Measurements from ENCODE around the gene CELA1. TPM values are rescaled to one million over a fixed set of nuclear protein-coding genes. Genes with fewer than 3 reads are reported as not detected.

CELA1 gene
- total RNA-seq, 2 experiments from 2014 or later: not detected

DNA sequence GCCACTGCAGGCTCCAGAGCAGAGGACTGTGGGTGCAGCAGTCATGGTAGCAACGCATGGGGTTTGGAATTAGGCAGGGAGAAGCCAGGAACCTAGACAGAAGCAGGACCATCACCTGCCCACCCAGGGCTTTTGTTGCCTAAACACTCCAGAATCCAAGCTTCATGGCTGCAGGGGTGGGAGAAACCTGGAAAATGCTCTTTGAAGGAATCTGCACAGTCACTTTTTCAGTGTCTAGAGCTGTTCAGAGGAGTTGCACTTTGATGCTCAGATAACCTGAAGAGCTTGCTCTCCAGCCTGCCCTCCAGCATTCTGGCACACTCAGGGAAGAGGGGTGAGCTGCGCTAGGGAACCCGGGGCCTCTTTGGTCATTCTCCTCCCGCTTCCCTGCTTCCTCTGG lies 1.6 kb upstream of the CELA1 start:
- Histone ChIP-seq H4K20me1 (ENCODE audit: insufficient read depth, low read length) (no peaks in the 10 kb centered on the region), H3K4me1 (ENCODE audit: insufficient read depth, low read length, poor library complexity, severe bottlenecking) (peaks cover 4% of the 10 kb centered on the region), H3K4me3 (ENCODE audit: low read depth, low read length, poor library complexity, severe bottlenecking) (no peak overlapping the region), H3K9me3 (ENCODE audit: low read length) (no peaks in the 10 kb centered on the region), H3K36me3 (ENCODE audit: insufficient read depth, low read length) (no peaks in the 10 kb centered on the region), H3K79me2 (ENCODE audit: insufficient read depth, low read depth, low read length) (no peaks in the 10 kb centered on the region), H3K27ac (ENCODE audit: low read depth, low read length, poor library complexity, severe bottlenecking) (no peak overlapping the region), H3K9me2 (ENCODE audit: insufficient read depth, low read length) (no peaks in the 10 kb centered on the region), H3K4me2 (ENCODE audit: low read length) (no peak overlapping the region), H2AFZ (ENCODE audit: low read length) (no peak overlapping the region)
- ChIA-PET CTCF (ENCODE audit: unreplicated experiment) (no interaction called here), POLR2A (interaction anchor here (0.6 kb wide), 1 partner anchor 14 kb away, joined by 4 read pairs; no protein-coding TSS in a partner anchor)
- DNase-seq (ENCODE audit: low spot score): no peak
- intact Hi-C loops (cut with micrococcal nuclease; ENCODE audit: unreplicated experiment): loop anchor here (10.0 kb wide), 1 partner anchor 583 kb away; the partner anchor contains the start of gene ATF1
- no peak for TF ChIP-seq CTCF (conservative IDR thresholded peaks at IDR 0.05; ENCODE audit: low read length)
- no peak for TF ChIP-seq EZH2phosphoT487 (IDR thresholded peaks at IDR 0.05; ENCODE audit: borderline replicate concordance, low read depth, low read length)
- no TSS peak for BruUV-seq (replicated peaks)

DNA sequence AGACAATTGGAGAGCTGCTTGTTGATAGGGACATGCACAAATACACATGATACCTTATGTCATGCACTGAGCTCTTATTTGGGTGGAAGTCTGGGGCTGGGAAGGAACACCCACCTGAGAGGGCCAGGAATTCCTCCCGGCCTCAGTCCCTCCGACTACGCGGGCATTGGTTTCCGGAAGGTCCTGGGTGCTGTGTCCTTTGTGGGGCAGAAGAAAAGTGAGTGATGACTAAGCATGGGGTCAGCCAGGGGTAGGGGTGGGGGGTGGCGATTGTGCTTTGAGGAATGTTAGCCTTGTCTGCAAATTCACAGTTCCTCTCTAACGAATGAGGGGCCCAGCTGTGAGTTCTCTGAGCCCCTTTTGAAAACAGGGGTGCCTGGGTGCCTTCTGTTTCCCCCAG lies 798 bp downstream of the CELA1 start:
- Histone ChIP-seq H2AFZ (ENCODE audit: low read length) (no peak overlapping the region), H3K36me3 (ENCODE audit: insufficient read depth, low read length) (no peaks in the 10 kb centered on the region), H3K4me1 (ENCODE audit: insufficient read depth, low read length, poor library complexity, severe bottlenecking) (peaks cover 9% of the 10 kb centered on the region), H3K9me3 (ENCODE audit: low read length) (no peaks in the 10 kb centered on the region), H3K4me3 (ENCODE audit: low read depth, low read length, poor library complexity, severe bottlenecking) (no peak overlapping the region), H3K79me2 (ENCODE audit: insufficient read depth, low read depth, low read length) (no peaks in the 10 kb centered on the region), H3K9me2 (ENCODE audit: insufficient read depth, low read length) (no peaks in the 10 kb centered on the region), H3K4me2 (ENCODE audit: low read length) (no peak overlapping the region), H4K20me1 (ENCODE audit: insufficient read depth, low read length) (no peaks in the 10 kb centered on the region), H3K27ac (ENCODE audit: low read depth, low read length, poor library complexity, severe bottlenecking) (no peak overlapping the region)
- intact Hi-C loops (cut with micrococcal nuclease; ENCODE audit: unreplicated experiment): loop anchor here (10.0 kb wide), 1 partner anchor 581 kb away; the partner anchor contains the start of gene ATF1
- no TSS peak for BruUV-seq (replicated peaks)
- no peak for DNase-seq (ENCODE audit: low spot score)
- ChIA-PET POLR2A (interaction anchor here (0.6 kb wide), 1 partner anchor 12 kb away, joined by 3 read pairs; no protein-coding TSS in a partner anchor), CTCF (ENCODE audit: unreplicated experiment) (no interaction called here)
- TF ChIP-seq EZH2phosphoT487 (IDR thresholded peaks at IDR 0.05; ENCODE audit: borderline replicate concordance, low read depth, low read length) (no peak), CTCF (conservative IDR thresholded peaks at IDR 0.05; ENCODE audit: low read length) (no peak)

GRCh38 chr12:51343201-51343600 lies 3.3 kb downstream of the CELA1 start:
- CTCF ChIA-PET (ENCODE audit: unreplicated experiment): no interaction called here
- no peak for TF ChIP-seq CTCF (conservative IDR thresholded peaks at IDR 0.05; ENCODE audit: low read length)
- no peak for TF ChIP-seq EZH2phosphoT487 (IDR thresholded peaks at IDR 0.05; ENCODE audit: borderline replicate concordance, low read depth, low read length)
- Histone ChIP-seq H4K20me1 (ENCODE audit: insufficient read depth, low read length) (no peaks in the 10 kb centered on the region), H3K79me2 (ENCODE audit: insufficient read depth, low read depth, low read length) (no peaks in the 10 kb centered on the region), H2AFZ (ENCODE audit: low read length) (no peak overlapping the region), H3K27ac (ENCODE audit: low read depth, low read length, poor library complexity, severe bottlenecking) (no peak overlapping the region), H3K9me2 (ENCODE audit: insufficient read depth, low read length) (no peaks in the 10 kb centered on the region), H3K36me3 (ENCODE audit: insufficient read depth, low read length) (no peaks in the 10 kb centered on the region), H3K4me1 (ENCODE audit: insufficient read depth, low read length, poor library complexity, severe bottlenecking) (peaks cover 9% of the 10 kb centered on the region), H3K4me3 (ENCODE audit: low read depth, low read length, poor library complexity, severe bottlenecking) (no peak overlapping the region), H3K4me2 (ENCODE audit: low read length) (no peak overlapping the region), H3K9me3 (ENCODE audit: low read length) (no peaks in the 10 kb centered on the region)
- POLR2A ChIA-PET: no interaction called here
- BruUV-seq (replicated peaks): no TSS peak
- intact Hi-C loops (cut with micrococcal nuclease; ENCODE audit: unreplicated experiment): loop anchor here (5.0 to 10.0 kb wide), 2 partner anchors 516 to 578 kb away; partner anchors contain the start of gene ATF1
- DNase-seq (ENCODE audit: low spot score): no peak

Measured in OCI-LY7 (cell line).